HepG2 (cell line): ENCODE measurements around the gene S100P. TPM values are rescaled to one million over a fixed set of nuclear protein-coding genes. Genes with fewer than 3 reads are reported as not detected.
A peak's percentile ranks its signal among the peaks of the same experiment; 100 is the strongest.

Source experiments
- CEBPB ChIP-seq: IDR thresholded peaks from 2 replicates; pipeline ENCODE4 v1.6.1; 2011; ENCODE audit warnings: low read depth, low read length, improper control_type of control experiment, borderline replicate concordance
- CEBPG ChIP-seq: IDR thresholded peaks from 2 replicates; pipeline ENCODE4 v1.6.1; 2016
- GFI1 ChIP-seq: sonication (generic); formaldehyde crosslinking; IDR thresholded peaks from 2 replicates; pipeline ENCODE4 v1.5.0; 2020; ENCODE audit warnings: missing genetic modification reagents, mild to moderate bottlenecking, borderline replicate concordance
- NFYB ChIP-seq: sonication (generic); formaldehyde crosslinking; IDR thresholded peaks from 2 replicates; pipeline ENCODE4 v1.4.0; 2020; ENCODE audit warnings: missing genetic modification reagents
- NONO ChIP-seq, 2 experiments: fragments of 450-650 bp in 1 of 2; sonication (generic) in 1 of 2; formaldehyde crosslinking in 1 of 2; IDR thresholded peaks in 1 of 2; conservative IDR thresholded peaks in 1 of 2; 2 replicates each; pipeline versions ENCODE4 v1.6.1 to v1.8.0; 2017 to 2022; ENCODE audit warnings: mild to moderate bottlenecking in 1 of 2, missing genetic modification reagents in 1 of 2, moderate library complexity in 1 of 2
- RAD21 ChIP-seq: fragments of 450-650 bp; formaldehyde crosslinking; IDR thresholded peaks from 2 replicates; pipeline ENCODE4 v1.5.0; 2020; ENCODE audit warnings: mild to moderate bottlenecking
- RBAK ChIP-seq: sonication (generic); formaldehyde crosslinking; IDR thresholded peaks from 2 replicates; pipeline ENCODE4 v1.5.1; 2020; ENCODE audit warnings: mild to moderate bottlenecking, missing genetic modification reagents
- RFX1 ChIP-seq: fragments of 450-650 bp; IDR thresholded peaks from 2 replicates; pipeline ENCODE4 v1.6.1; 2017
- SYNCRIP ChIP-seq: fragments of 200-400 bp; formaldehyde crosslinking; IDR thresholded peaks from 2 replicates; pipeline ENCODE4 v1.6.1; 2018; ENCODE audit warnings: mild to moderate bottlenecking, low read depth, low read length; ENCODE audit not compliant: insufficient read depth
- ZBTB8A ChIP-seq: sonication (generic); formaldehyde crosslinking; IDR thresholded peaks from 2 replicates; pipeline ENCODE4 v1.4.0; 2020; ENCODE audit warnings: mild to moderate bottlenecking, low read depth, missing genetic modification reagents, borderline replicate concordance
- ZMYM3 ChIP-seq: sonication (generic); formaldehyde crosslinking; IDR thresholded peaks from 2 replicates; pipeline ENCODE4 v1.5.1; 2020; ENCODE audit warnings: mild to moderate bottlenecking, missing genetic modification reagents
- ZMYM4 ChIP-seq: sonication (generic); formaldehyde crosslinking; IDR thresholded peaks from 2 replicates; pipeline ENCODE4 v1.8.1; 2023; ENCODE audit warnings: mild to moderate bottlenecking, missing genetic modification reagents
- ZNF446 ChIP-seq: sonication (generic); formaldehyde crosslinking; IDR thresholded peaks from 2 replicates; pipeline ENCODE4 v1.5.0; 2020; ENCODE audit warnings: mild to moderate bottlenecking, missing genetic modification reagents
- ZNF567 ChIP-seq: sonication (generic); formaldehyde crosslinking; IDR thresholded peaks from 2 replicates; pipeline ENCODE4 v1.8.1; 2023; ENCODE audit warnings: mild to moderate bottlenecking, missing genetic modification reagents, borderline replicate concordance
- ZNF670 ChIP-seq: sonication (generic); formaldehyde crosslinking; IDR thresholded peaks from 2 replicates; pipeline ENCODE4 v1.8.0; 2022; ENCODE audit warnings: mild to moderate bottlenecking, missing genetic modification reagents, borderline replicate concordance
- polyA plus RNA-seq, 8 experiments: library from polyadenylated mRNA; depleted of rRNA in 3 of 8; stranded (reverse) in 7 of 8; unstranded in 1 of 8; fragments of >200 nt; fragmentation: Illumina TruSeq in 4 of 8; extraction: Trizol in 4 of 8; gene quantifications; 2 replicates each; pipeline versions ENCODE4 v1.2.1 to v1.2.3, GENCODE V29; 2011 to 2016; ENCODE audit warnings: low read depth in 4 of 8, missing spikeins in 1 of 8, mixed read lengths in 1 of 8; ENCODE audit not compliant: insufficient read depth in 1 of 8
- total RNA-seq, 5 experiments: library from RNA; depleted of rRNA; stranded (reverse); fragments of >200 nt; fragmentation: Illumina TruSeq; extraction: Trizol; gene quantifications; 2 replicates each; pipeline ENCODE4 v1.2.3, GENCODE V29; 2016; ENCODE audit warnings: low read depth in 1 of 5
- TF ChIP-seq, protein P1 (sequence below): sonication (generic); formaldehyde crosslinking; IDR thresholded peaks from 2 replicates; pipeline ENCODE4 v1.5.1; 2020; ENCODE audit warnings: mild to moderate bottlenecking, missing genetic modification reagents, borderline replicate concordance
- TF ChIP-seq, protein P2 (sequence below): sonication (generic); formaldehyde crosslinking; IDR thresholded peaks from 2 replicates; pipeline ENCODE4 v1.4.0; 2020; ENCODE audit warnings: missing genetic modification reagents, low read depth, mild to moderate bottlenecking, borderline replicate concordance
- TF ChIP-seq, protein P3 (sequence below): sonication (generic); formaldehyde crosslinking; IDR thresholded peaks from 2 replicates; pipeline ENCODE4 v1.5.0; 2020; ENCODE audit warnings: mild to moderate bottlenecking, missing genetic modification reagents, moderate library complexity
- TF ChIP-seq, protein P4 (sequence below): sonication (generic); formaldehyde crosslinking; IDR thresholded peaks from 2 replicates; pipeline ENCODE4 v1.5.1; 2020; ENCODE audit warnings: missing genetic modification reagents, mild to moderate bottlenecking, borderline replicate concordance

Gene S100P
- total and polyA plus RNA-seq, 2 of the 13 experiments (the other 11 are each of a cell fraction or from before 2014, with no cell fraction given): 278 to 1,649 TPM

DNA sequence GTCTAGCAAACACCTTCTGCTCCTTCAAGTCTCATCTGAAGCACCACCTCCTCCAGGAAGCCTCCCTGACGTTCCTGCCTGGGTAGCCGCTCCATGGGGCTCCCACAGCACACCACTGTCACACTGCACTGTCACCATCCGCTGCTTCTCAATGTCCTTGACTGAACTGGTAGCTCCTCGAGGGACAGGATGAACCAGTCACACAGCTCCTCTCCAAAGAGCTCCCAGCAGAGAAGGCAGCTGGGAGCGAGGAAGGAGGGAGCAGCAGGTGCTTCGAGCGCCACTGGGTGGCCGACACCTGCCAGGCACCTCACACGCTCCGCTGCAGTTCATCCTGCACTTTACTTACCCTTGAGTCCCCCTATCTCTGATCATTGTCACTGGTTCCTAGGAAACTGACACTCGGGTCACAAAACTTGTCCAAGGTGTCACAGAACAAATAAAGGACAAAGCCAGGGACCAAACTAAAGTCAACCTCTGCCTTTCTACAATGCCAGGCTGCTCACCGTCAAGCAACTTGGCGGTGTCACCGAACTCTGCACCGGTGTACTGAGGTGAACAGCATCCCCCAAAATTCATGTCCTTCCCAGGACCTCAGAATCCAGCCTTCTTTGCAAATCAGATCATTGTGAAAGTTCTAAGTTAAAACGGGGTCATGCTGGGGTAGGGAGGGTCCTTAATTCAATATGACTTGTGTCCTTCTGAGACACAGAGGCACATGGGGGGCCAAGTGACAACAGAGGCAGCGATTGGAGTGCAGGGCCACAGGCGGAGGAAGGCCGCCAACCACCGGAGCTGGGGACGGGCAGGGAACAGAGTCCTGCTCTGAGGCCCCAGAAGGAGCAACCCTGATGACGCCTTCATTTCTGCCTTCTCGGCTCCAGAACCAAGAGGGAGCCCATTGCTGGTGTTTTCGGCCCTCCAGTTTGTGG lies 5.5 kb upstream of the S100P start (continued):
- TF ChIP-seq, protein P1, sequence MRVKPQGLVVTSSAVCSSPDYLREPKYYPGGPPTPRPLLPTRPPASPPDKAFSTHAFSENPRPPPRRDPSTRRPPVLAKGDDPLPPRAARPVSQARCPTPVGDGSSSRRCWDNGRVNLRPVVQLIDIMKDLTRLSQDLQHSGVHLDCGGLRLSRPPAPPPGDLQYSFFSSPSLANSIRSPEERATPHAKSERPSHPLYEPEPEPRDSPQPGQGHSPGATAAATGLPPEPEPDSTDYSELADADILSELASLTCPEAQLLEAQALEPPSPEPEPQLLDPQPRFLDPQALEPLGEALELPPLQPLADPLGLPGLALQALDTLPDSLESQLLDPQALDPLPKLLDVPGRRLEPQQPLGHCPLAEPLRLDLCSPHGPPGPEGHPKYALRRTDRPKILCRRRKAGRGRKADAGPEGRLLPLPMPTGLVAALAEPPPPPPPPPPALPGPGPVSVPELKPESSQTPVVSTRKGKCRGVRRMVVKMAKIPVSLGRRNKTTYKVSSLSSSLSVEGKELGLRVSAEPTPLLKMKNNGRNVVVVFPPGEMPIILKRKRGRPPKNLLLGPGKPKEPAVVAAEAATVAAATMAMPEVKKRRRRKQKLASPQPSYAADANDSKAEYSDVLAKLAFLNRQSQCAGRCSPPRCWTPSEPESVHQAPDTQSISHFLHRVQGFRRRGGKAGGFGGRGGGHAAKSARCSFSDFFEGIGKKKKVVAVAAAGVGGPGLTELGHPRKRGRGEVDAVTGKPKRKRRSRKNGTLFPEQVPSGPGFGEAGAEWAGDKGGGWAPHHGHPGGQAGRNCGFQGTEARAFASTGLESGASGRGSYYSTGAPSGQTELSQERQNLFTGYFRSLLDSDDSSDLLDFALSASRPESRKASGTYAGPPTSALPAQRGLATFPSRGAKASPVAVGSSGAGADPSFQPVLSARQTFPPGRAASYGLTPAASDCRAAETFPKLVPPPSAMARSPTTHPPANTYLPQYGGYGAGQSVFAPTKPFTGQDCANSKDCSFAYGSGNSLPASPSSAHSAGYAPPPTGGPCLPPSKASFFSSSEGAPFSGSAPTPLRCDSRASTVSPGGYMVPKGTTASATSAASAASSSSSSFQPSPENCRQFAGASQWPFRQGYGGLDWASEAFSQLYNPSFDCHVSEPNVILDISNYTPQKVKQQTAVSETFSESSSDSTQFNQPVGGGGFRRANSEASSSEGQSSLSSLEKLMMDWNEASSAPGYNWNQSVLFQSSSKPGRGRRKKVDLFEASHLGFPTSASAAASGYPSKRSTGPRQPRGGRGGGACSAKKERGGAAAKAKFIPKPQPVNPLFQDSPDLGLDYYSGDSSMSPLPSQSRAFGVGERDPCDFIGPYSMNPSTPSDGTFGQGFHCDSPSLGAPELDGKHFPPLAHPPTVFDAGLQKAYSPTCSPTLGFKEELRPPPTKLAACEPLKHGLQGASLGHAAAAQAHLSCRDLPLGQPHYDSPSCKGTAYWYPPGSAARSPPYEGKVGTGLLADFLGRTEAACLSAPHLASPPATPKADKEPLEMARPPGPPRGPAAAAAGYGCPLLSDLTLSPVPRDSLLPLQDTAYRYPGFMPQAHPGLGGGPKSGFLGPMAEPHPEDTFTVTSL (CRISPR knock-in tag): no peak
- TF ChIP-seq CEBPB (no peak), ZMYM3 (CRISPR knock-in tag) (no peak), ZNF567 (CRISPR knock-in tag) (no peak), GFI1 (CRISPR knock-in tag) (no peak), NFYB (no peak), ZNF446 (CRISPR knock-in tag) (no peak), RAD21 (CRISPR knock-in tag) (peak; percentile 69), CEBPG (CRISPR knock-in tag) (no peak), SYNCRIP (no peak), RFX1 (no peak), ZMYM4 (CRISPR knock-in tag) (0 out of 2 replicates have a peak, but pooled peaks have one; percentile 2), NONO (IDR thresholded peaks at IDR 0.05) (no peak), NONO (CRISPR knock-in tag; conservative IDR thresholded peaks at IDR 0.05) (no peak), RBAK (no peak), ZBTB8A (CRISPR knock-in tag) (no peak), ZNF670 (CRISPR knock-in tag) (no peak)
- TF ChIP-seq, protein P2, sequence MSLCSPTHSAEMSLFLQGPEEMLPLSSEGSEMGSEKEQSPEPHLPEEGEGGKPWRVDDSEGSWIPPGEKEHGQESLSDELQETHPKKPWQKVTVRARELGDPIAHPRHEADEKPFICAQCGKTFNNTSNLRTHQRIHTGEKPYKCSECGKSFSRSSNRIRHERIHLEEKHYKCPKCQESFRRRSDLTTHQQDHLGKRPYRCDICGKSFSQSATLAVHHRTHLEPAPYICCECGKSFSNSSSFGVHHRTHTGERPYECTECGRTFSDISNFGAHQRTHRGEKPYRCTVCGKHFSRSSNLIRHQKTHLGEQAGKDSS (CRISPR knock-in tag): no peak
- TF ChIP-seq, protein P3, sequence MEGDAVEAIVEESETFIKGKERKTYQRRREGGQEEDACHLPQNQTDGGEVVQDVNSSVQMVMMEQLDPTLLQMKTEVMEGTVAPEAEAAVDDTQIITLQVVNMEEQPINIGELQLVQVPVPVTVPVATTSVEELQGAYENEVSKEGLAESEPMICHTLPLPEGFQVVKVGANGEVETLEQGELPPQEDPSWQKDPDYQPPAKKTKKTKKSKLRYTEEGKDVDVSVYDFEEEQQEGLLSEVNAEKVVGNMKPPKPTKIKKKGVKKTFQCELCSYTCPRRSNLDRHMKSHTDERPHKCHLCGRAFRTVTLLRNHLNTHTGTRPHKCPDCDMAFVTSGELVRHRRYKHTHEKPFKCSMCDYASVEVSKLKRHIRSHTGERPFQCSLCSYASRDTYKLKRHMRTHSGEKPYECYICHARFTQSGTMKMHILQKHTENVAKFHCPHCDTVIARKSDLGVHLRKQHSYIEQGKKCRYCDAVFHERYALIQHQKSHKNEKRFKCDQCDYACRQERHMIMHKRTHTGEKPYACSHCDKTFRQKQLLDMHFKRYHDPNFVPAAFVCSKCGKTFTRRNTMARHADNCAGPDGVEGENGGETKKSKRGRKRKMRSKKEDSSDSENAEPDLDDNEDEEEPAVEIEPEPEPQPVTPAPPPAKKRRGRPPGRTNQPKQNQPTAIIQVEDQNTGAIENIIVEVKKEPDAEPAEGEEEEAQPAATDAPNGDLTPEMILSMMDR: peak; percentile 88
- TF ChIP-seq, protein P4, sequence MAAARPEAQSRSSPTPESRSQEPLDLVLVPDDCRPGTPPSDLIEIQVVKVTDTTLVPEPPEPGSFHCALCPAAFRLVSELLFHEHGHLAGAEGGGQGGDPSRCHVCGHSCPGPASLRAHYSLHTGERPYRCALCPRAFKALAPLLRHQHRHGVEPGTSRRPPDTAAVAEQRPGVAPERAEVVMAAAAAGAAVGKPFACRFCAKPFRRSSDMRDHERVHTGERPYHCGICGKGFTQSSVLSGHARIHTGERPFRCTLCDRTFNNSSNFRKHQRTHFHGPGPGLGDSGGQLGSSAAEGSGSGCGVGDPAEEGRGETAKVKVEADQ (CRISPR knock-in tag): no peak; the same call in 1 of the 2 replicates
